Common myeloid progenitor, CD34-positive (primary cell): ENCODE data around the gene B4GALT5.

Source experiments
- CTCF ChIA-PET: fragments of 350-600 bp; sonication (Branson Sonifier 250); formaldehyde crosslinking; loops from one replicate; lab custom pipeline; 2021; ENCODE audit warnings: antibody characterized with exemption; lab: Charles Lee
- POLR2A ChIA-PET: fragments of 350-600 bp; sonication (Branson Sonifier 250); formaldehyde crosslinking; loops from one replicate; lab custom pipeline; 2021; ENCODE audit warnings: antibody characterized with exemption; lab: Charles Lee
- DNase-seq, 3 donors: peaks; one replicate each; pipeline versions ENCODE4 v3.0.0 to v3.0.0-alpha.2; 2013
- H3K27ac ChIP-seq, 2 experiments: 1 replicate in 1 of 2; 2 replicates in 1 of 2; pipeline ENCODE4 v1.7.0; 2013; ENCODE audit warnings: inconsistent platforms in 2 of 2, low read length in 2 of 2, mild to moderate bottlenecking in 2 of 2, low read depth in 1 of 2, moderate library complexity in 1 of 2; ENCODE audit not compliant: severe bottlenecking in 2 of 2, insufficient read depth in 1 of 2, poor library complexity in 1 of 2
- H3K27me3 ChIP-seq, 5 experiments: replicated peaks in 2 of 5; 1 replicate in 3 of 5; 2 replicates in 2 of 5; pipeline versions ENCODE4 v1.6.1 to v1.7.0; 2013; ENCODE audit warnings: low read length in 4 of 5, mild to moderate bottlenecking in 2 of 5, moderate library complexity in 2 of 5, inconsistent platforms in 1 of 5; ENCODE audit not compliant: insufficient read depth in 5 of 5, control insufficient read depth in 4 of 5
- H3K36me3 ChIP-seq, 4 experiments: 1 replicate in 2 of 4; 2 replicates in 2 of 4; pipeline versions ENCODE4 v1.6.1 to v1.7.0; 2013; ENCODE audit warnings: low read length in 3 of 4, control low read depth in 1 of 4, mild to moderate bottlenecking in 1 of 4; ENCODE audit not compliant: control insufficient read depth in 4 of 4, insufficient read depth in 4 of 4
- H3K4me1 ChIP-seq, 4 experiments: 1 replicate in 3 of 4; 2 replicates in 1 of 4; pipeline versions ENCODE4 v1.6.1 to v1.7.1; 2013; ENCODE audit warnings: low read length in 3 of 4, mild to moderate bottlenecking in 3 of 4, control low read depth in 1 of 4, inconsistent platforms in 1 of 4, moderate library complexity in 1 of 4; ENCODE audit not compliant: control insufficient read depth in 4 of 4, insufficient read depth in 4 of 4; ENCODE audit errors: control extremely low read depth in 1 of 4
- H3K4me3 ChIP-seq, 7 experiments: 1 replicate in 4 of 7; 2 replicates in 3 of 7; pipeline versions ENCODE4 v1.5.1 to v1.7.0; 2013; ENCODE audit warnings: mild to moderate bottlenecking in 7 of 7, low read length in 6 of 7, moderate library complexity in 6 of 7, inconsistent platforms in 2 of 7, low read depth in 2 of 7, control low read depth in 1 of 7; ENCODE audit not compliant: insufficient read depth in 4 of 7, control insufficient read depth in 1 of 7; ENCODE audit errors: extremely low read depth in 1 of 7
- H3K9me3 ChIP-seq, 5 experiments: 1 replicate in 4 of 5; 2 replicates in 1 of 5; pipeline versions ENCODE4 v1.6.1 to v1.7.1; 2013; ENCODE audit warnings: low read length in 4 of 5, mild to moderate bottlenecking in 2 of 5, inconsistent platforms in 1 of 5, low read depth in 1 of 5, moderate library complexity in 1 of 5; ENCODE audit not compliant: control insufficient read depth in 4 of 5, insufficient read depth in 2 of 5; ENCODE audit errors: control extremely low read depth in 1 of 5
- WGBS: methylation state at CpG from one replicate; pipeline ENCODE4 v1.1.5; 2013; ENCODE audit not compliant: insufficient coverage; 5-methylcytosine and 5-hydroxymethylcytosine counted together

Gene B4GALT5

DNA sequence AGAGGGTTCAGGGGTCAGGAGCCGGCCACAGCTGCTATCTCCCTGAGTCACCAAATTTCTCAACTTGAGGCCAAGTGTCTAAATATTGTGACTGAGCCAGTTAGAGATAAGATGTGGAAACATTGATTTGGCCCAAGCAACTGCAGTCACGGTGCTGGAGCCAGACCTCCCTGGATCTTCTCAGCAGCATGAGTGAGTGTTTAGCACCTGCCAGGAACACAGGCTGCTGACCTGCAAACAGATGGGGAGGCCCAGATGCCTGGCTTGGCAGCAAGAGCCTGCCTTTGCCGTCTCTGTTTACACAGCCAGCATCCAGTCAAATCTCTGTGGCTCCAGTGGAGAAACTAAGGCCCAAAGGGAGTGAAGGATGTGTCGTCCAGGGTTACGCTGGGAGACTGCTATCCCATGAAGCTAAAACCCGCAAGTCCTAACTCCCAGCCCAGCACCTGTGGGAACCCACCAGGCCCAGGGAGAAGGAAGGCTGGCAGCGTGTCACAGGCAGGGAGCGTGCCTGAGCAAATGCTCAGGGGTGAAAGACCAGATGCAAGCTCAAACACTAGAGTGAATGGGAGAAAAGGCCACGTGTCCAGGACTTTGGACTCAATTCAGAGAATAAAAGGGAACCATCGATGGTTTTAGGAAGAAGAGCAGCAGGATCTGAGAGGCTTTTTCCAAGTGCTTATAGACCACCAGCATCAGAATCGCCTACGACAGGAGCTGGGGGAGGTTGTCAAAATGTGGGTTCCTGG, 129.8 kb downstream of the B4GALT5 start:
- 89% methylated on average over 11 of the region's 12 CpGs for WGBS
- ChIA-PET CTCF (interaction anchor here (0.9 kb wide), 1 partner anchor 24 kb away, joined by 3 read pairs; no protein-coding TSS in a partner anchor), POLR2A (interaction anchor here (0.6 kb wide), 1 partner anchor 249 kb away, joined by 3 read pairs; no protein-coding TSS in a partner anchor)
- Histone ChIP-seq H3K4me3 (no peak overlapping the region), H3K9me3 (peaks cover 0 to 6% (median 0%) of the 10 kb centered on the region in 5 experiments), H3K36me3 (no peaks in the 10 kb centered on the region), H3K4me1 (no peaks in the 10 kb centered on the region), H3K27me3 (peaks cover 0 to 5% (median 0%) of the 10 kb centered on the region in 5 experiments), H3K27ac (no peak overlapping the region)
- no peak for DNase-seq

DNA sequence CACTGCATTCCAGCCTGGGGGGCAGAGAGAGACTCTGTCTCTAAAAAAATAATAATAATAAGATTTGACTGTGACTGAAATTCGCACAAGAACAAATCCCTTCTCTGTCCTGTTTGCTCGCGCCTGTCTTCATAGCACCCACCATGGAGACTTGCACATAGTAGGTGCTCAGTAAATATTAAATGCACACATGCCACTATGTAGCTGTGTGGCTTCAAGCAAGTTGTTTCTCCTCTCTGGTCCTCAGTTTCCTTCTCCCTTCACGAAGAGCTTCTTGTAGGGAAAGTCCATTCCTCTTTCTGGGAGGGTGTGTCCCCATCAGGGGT, 130.4 kb downstream of the B4GALT5 start:
- Histone ChIP-seq H3K9me3 (peaks cover 0 to 6% (median 0%) of the 10 kb centered on the region in 5 experiments), H3K4me3 (no peak overlapping the region), H3K4me1 (no peaks in the 10 kb centered on the region), H3K36me3 (no peaks in the 10 kb centered on the region), H3K27me3 (peaks cover 0 to 5% (median 0%) of the 10 kb centered on the region in 5 experiments), H3K27ac (no peak overlapping the region)
- CTCF ChIA-PET = no interaction called here
- DNase-seq = no peak
- POLR2A ChIA-PET = interaction anchor here (0.6 kb wide), 1 partner anchor 249 kb away, joined by 3 read pairs; no protein-coding TSS in a partner anchor
- 92% methylated on average over 3 of the region's 4 CpGs for WGBS
